C4-2B (cell line): ENCODE measurements around the gene PRR23E.

Source experiments
- H3K27ac ChIP-seq: fragments of 450-650 bp; 2 replicates; pipeline ENCODE4 v1.5.1; 2017
- CTCF ChIP-seq: fragments of 450-650 bp; conservative IDR thresholded peaks from 2 replicates; pipeline ENCODE4 v1.5.1; 2017; ENCODE audit warnings: mild to moderate bottlenecking
- ZFX ChIP-seq: fragments of 450-650 bp; IDR thresholded peaks from 2 replicates; pipeline ENCODE4 v1.6.1; 2017

Gene PRR23E

GRCh38 chr3:127171721-127172120, 21.2 kb upstream of the PRR23E start:
- TF ChIP-seq CTCF (no peak), ZFX (no peak)
- no peak overlapping the region for H3K27ac ChIP-seq

DNA sequence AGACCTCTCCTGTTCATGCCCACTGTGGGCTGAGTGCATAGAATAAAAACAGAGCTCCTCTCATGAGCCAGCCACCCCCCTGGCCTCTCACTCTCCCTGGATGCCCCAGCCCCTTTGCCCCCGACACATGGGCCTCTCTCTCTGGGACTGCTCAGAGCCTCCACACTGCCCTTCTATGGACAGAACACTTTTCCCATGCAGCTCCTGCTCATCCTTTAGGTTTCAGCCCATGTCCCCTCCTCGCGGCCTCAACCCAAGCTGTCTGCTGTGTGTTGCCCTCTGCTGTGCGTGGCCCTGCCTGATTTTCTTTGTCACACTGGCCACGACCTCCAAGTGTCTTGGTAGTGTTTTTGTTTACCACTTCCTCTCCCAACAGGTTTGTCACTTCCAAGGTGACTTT, 20.7 kb upstream of the PRR23E start:
- no peak overlapping the region for H3K27ac ChIP-seq
- TF ChIP-seq CTCF (no peak), ZFX (no peak)

GRCh38 chr3:127172781-127173515, 20.0 kb upstream of the PRR23E start:
- no peak overlapping the region for H3K27ac ChIP-seq
- TF ChIP-seq ZFX (no peak), CTCF (no peak)

DNA sequence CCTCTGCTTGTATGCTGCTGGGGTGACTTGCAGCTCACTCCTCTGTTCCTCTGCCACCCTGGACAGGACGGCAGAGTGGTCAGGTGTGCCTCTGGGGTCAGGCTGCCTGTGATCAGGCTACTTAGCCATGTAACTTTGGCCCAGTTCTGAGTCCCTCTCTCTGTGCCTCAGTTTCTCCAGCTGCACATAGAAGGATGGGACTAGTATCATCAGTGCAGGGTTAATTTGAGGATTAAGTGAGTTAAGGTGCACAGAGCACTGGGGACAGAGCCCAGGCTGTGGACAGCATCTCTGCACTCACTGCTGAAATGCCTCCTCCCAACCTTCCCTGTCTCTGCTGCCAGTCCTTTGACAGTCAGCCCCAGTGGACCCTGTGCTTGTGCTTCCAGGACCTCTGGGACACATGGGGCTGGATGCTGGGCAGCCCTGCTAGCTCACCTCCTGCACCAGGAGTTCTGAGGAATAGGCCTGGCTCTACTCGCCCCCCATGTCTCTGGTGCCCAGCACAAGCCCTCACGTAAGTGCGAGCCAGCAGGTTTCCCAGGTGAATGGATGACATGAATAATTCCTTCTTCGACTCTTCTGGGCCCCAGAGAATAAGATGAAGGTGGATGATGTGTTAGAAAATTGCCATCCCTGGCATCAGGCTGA, 19.3 kb upstream of the PRR23E start:
- TF ChIP-seq CTCF (no peak), ZFX (no peak)
- no peak overlapping the region for H3K27ac ChIP-seq

DNA sequence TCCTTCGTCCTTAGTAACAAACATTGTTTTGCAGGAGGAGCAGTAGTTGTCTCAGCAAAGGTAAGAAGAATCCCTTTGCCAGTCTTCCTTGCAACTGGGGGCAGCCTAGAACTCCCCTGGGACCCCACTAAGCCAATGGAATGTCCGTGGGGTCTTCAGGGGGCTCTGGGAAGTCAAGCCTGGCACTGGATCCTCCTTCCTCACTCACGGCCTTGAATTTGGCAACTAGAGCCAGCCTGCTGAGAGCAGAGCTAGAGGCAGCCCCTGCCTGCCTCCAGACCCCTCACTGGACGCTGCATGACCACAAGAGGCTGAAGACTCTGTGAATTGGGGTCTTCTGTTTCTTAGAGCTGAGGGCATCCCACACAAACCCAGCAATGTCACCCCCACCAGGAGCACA, 18.6 kb upstream of the PRR23E start:
- TF ChIP-seq CTCF (no peak), ZFX (no peak)

DNA sequence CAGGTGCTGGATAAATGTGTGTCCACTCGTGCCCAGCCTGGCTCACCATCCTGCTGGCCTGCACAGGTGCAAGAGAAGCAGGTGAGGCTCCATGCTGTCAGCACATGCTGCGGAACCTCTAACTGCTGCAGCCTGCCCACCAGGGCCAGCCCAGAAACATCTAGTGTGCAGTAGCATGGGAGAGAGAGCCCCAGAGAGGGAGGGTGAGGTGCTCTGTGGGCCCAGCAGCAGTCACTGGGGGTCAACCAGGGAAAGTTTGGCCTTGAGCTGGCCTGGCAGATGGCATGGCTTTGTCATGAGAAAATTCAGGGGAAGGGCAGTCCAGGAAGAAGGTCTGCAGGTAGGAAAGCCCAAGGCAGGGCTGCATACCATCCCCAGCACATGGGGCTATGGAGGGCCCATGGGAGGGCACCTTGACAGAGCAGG, 18.2 kb upstream of the PRR23E start:
- TF ChIP-seq ZFX (no peak), CTCF (no peak)
- H3K27ac ChIP-seq: no peak overlapping the region

More for the DNA sequence above, 18.6 kb upstream of the PRR23E start:
- no peak overlapping the region for H3K27ac ChIP-seq

GRCh38 chr3:127175272-127175671, 17.7 kb upstream of the PRR23E start:
- no peak overlapping the region for H3K27ac ChIP-seq
- TF ChIP-seq ZFX (no peak), CTCF (no peak)
